Vagina (tissue), 2 donors: ENCODE data around the gene PMPCA.

Source experiments
- CTCF ChIP-seq, 3 experiments: fragments of 450-650 bp in 2 of 3; fragments of 200-600 bp in 1 of 3; sonication (generic) in 1 of 3; IDR thresholded peaks; one replicate each; pipeline ENCODE4 v1.5.1; 2017 to 2019; ENCODE audit warnings: antibody characterized with exemption in 3 of 3, mild to moderate bottlenecking in 2 of 3, moderate library complexity in 2 of 3
- POLR2AphosphoS5 ChIP-seq, 2 donors: sonication (generic); formaldehyde crosslinking; IDR thresholded peaks; one replicate each; pipeline ENCODE4 v1.9.0; 2017; ENCODE audit warnings: antibody characterized with exemption in 2 of 2, mild to moderate bottlenecking in 2 of 2, low read depth in 1 of 2; ENCODE audit not compliant: insufficient read depth in 1 of 2

- no peak for TF ChIP-seq CTCF (IDR thresholded peaks at IDR 0.05)
- no peak for TF ChIP-seq POLR2AphosphoS5 (IDR thresholded peaks at IDR 0.05; ENCODE audit: insufficient read depth in 1 of 2, low read depth in 1 of 2)
Measured at GRCh38 chr9:136376457-136376856, 34.0 kb upstream of the PMPCA start.
